ENCODE data around the gene SLC16A10.

DNA sequence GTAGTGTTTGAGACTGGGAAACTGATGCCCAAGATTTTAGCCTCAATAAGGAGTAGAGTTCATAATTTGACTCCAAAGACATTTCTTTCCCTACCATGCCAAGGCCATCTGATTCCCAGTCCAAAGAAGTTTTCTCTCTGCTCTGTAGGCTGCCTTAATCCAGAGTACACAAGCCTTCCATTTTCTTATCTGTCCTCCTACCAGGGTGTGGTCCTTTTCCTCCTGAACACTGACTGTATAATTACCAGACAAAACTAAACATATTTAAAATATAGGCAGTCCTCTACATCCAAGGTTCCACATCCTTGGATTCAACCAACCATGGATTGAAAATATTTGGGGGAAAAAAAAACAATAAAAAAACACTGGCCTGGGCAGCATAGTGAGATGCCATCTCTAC, 108.4 kb downstream of the SLC16A10 start:
- TF ChIP-seq CHD4 (IDR thresholded peaks at IDR 0.05; ENCODE audit: borderline replicate concordance, low read length) (no peak), FUBP1 (CRISPR knock-in tag; IDR thresholded peaks at IDR 0.05; ENCODE audit: borderline replicate concordance) (no peak), NFYB (CRISPR knock-in tag; IDR thresholded peaks at IDR 0.05) (no peak), CTCF (CRISPR knock-in tag; IDR thresholded peaks at IDR 0.05) (no peak), SMARCE1 (IDR thresholded peaks at IDR 0.05; ENCODE audit: borderline replicate concordance) (no peak), ETV5 (CRISPR knock-in tag; IDR thresholded peaks at IDR 0.05; ENCODE audit: borderline replicate concordance) (no peak), MAFG (CRISPR knock-in tag; IDR thresholded peaks at IDR 0.05) (no peak), ZHX1 (CRISPR knock-in tag; IDR thresholded peaks at IDR 0.05; ENCODE audit: low read depth) (no peak)
- TF ChIP-seq, protein P1, sequence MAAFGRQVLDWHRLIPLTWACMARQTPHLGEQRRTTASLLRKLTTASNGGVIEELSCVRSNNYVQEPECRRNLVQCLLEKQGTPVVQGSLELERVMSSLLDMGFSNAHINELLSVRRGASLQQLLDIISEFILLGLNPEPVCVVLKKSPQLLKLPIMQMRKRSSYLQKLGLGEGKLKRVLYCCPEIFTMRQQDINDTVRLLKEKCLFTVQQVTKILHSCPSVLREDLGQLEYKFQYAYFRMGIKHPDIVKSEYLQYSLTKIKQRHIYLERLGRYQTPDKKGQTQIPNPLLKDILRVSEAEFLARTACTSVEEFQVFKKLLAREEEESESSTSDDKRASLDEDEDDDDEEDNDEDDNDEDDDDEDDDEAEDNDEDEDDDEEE (CRISPR knock-in tag; IDR thresholded peaks at IDR 0.05): no peak
